Neural cell (in vitro differentiated cells): Measurements from ENCODE around the gene AGL. TPM values are rescaled to one million over a fixed set of nuclear protein-coding genes. Genes with fewer than 3 reads are reported as not detected.

Experiments
- H2AFZ ChIP-seq: fragments of 200-600, 300-800 bp; sonication (generic), shearing (Covaris generic); 2 replicates; pipeline ENCODE4 v1.6.0; 2014; ENCODE audit warnings: low read depth, mild to moderate bottlenecking, antibody characterized with exemption, low read length, moderate library complexity
- H3F3A ChIP-seq: fragments of 200-600 bp; shearing (Covaris generic); 2 replicates; pipeline ENCODE4 v1.6.1; 2016; ENCODE audit warnings: mild to moderate bottlenecking, moderate library complexity, mixed read lengths, antibody characterized with exemption, low read length; ENCODE audit not compliant: insufficient read depth, poor library complexity, severe bottlenecking
- H3K27ac ChIP-seq: fragments of 200-600, 300-800 bp; sonication (generic), shearing (Covaris generic); 2 replicates; pipeline ENCODE4 v1.5.1; 2014; ENCODE audit warnings: mild to moderate bottlenecking, low read length, moderate library complexity
- H3K27me3 ChIP-seq: fragments of 300-800, 200-600 bp; sonication (generic), shearing (Covaris generic); 2 replicates; pipeline ENCODE4 v1.6.0; 2014; ENCODE audit warnings: mild to moderate bottlenecking, low read depth, low read length, moderate library complexity; ENCODE audit not compliant: insufficient read depth
- H3K36me3 ChIP-seq: fragments of 300-800, 200-600 bp; sonication (generic), shearing (Covaris generic); 2 replicates; pipeline ENCODE4 v1.5.1; 2014; ENCODE audit warnings: mild to moderate bottlenecking, antibody characterized with exemption, low read length, moderate library complexity; ENCODE audit not compliant: insufficient read depth
- H3K4me2 ChIP-seq: fragments of 300-800, 200-600 bp; sonication (generic), shearing (Covaris generic); 2 replicates; pipeline ENCODE4 v1.6.0; 2014; ENCODE audit warnings: mild to moderate bottlenecking, low read length
- H3K4me3 ChIP-seq: fragments of 300-800, 200-600 bp; sonication (generic), shearing (Covaris generic); 2 replicates; pipeline ENCODE4 v1.5.1; 2014; ENCODE audit warnings: mild to moderate bottlenecking, low read length, moderate library complexity
- H3K79me2 ChIP-seq: fragments of 200-600 bp; shearing (Covaris generic); replicated peaks from 2 replicates; pipeline ENCODE4 v1.6.0; 2014; ENCODE audit warnings: mild to moderate bottlenecking, low read length, moderate library complexity; ENCODE audit not compliant: insufficient read depth
- H3K9ac ChIP-seq: fragments of 300-800, 200-600 bp; sonication (generic), shearing (Covaris generic); 2 replicates; pipeline ENCODE4 v1.6.1; 2016; ENCODE audit warnings: mild to moderate bottlenecking, low read length, mixed read lengths
- H3K9me2 ChIP-seq: fragments of 200-600 bp; shearing (Covaris generic); 2 replicates; pipeline ENCODE4 v1.6.1; 2016; ENCODE audit warnings: mild to moderate bottlenecking, low read length, mixed read lengths; ENCODE audit not compliant: insufficient read depth
- H3K9me3 ChIP-seq: fragments of 200-600, 300-800 bp; sonication (generic), shearing (Covaris generic); 2 replicates; pipeline ENCODE4 v1.6.1; 2016; ENCODE audit warnings: mild to moderate bottlenecking, mixed run types, low read length, moderate library complexity, mixed read lengths
- H4K20me1 ChIP-seq: fragments of 200-600 bp; shearing (Covaris generic); 2 replicates; pipeline ENCODE4 v1.6.1; 2016; ENCODE audit warnings: mild to moderate bottlenecking, mixed run types; ENCODE audit not compliant: insufficient read depth
- EP300 ChIP-seq: fragments of 450-650 bp; conservative IDR thresholded peaks from 2 replicates; pipeline ENCODE4 v1.6.1; 2014; ENCODE audit warnings: antibody characterized with exemption, mild to moderate bottlenecking, moderate library complexity; ENCODE audit not compliant: poor library complexity, severe bottlenecking
- EZH2 ChIP-seq: fragments of 200-600, 300-800 bp; shearing (Covaris generic), sonication (generic); IDR thresholded peaks from 2 replicates; pipeline ENCODE4 v1.6.1; 2014; ENCODE audit warnings: antibody characterized with exemption, low read length, borderline replicate concordance, mild to moderate bottlenecking; ENCODE audit not compliant: insufficient read depth, poor library complexity, severe bottlenecking
- MXI1 ChIP-seq: fragments of 450-650 bp; conservative IDR thresholded peaks from 2 replicates; pipeline ENCODE4 v1.6.1; 2014; ENCODE audit warnings: antibody characterized with exemption, mild to moderate bottlenecking; ENCODE audit not compliant: poor library complexity, severe bottlenecking
- POLR2AphosphoS5 ChIP-seq: IDR thresholded peaks from 2 replicates; pipeline ENCODE4 v1.6.1; 2012
- RAD21 ChIP-seq: fragments of 450-650 bp; conservative IDR thresholded peaks from 2 replicates; pipeline ENCODE4 v1.6.1; 2014; ENCODE audit warnings: antibody characterized with exemption, mild to moderate bottlenecking, moderate library complexity
- SMC3 ChIP-seq: fragments of 450-650 bp; conservative IDR thresholded peaks from 2 replicates; pipeline ENCODE4 v1.6.1; 2014; ENCODE audit warnings: antibody characterized with exemption, mild to moderate bottlenecking, moderate library complexity; ENCODE audit not compliant: poor library complexity
- TAF1 ChIP-seq: IDR thresholded peaks from 2 replicates; pipeline ENCODE4 v1.6.1; 2012; ENCODE audit warnings: low read depth
- polyA plus RNA-seq: library from polyadenylated mRNA; depleted of rRNA; stranded (reverse); fragments of >200 nt; gene quantifications from 2 replicates; pipeline ENCODE4 v1.2.3, GENCODE V29; 2014
- TF ChIP-seq, protein P1 (sequence below): IDR thresholded peaks from 2 replicates; pipeline ENCODE4 v1.6.1; 2012; ENCODE audit warnings: borderline replicate concordance
- TF ChIP-seq, protein P2 (sequence below): fragments of 450-650 bp; IDR thresholded peaks from 2 replicates; pipeline ENCODE4 v1.5.1; 2014; ENCODE audit warnings: antibody characterized with exemption, mild to moderate bottlenecking, moderate library complexity; ENCODE audit not compliant: poor library complexity, severe bottlenecking

AGL gene
- polyA plus RNA-seq, 1 donor from 2014 or later, result 17.7 TPM

DNA sequence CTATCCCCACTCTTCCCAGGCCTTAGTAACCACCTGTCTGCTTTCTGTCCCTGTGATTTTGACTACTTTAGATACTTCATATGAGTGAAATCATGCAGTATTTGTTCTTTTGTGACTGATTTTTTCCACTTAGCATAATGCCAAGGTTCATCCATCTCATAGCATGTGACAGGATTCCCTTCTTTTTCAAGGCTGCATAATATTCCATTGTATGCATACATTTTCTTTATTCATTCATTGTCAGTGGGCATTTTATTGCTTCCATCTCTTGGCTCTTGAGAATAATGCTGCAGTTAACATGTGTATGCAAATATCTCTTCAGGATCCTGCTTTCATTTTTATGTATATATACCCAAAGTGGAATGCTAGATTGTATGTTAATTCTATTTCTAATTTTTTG lies 56.4 kb downstream of the AGL start:
- H3K9me3 ChIP-seq, result no peaks in the 10 kb centered on the region
- TF ChIP-seq EP300, result no peak
- no peak for TF ChIP-seq SMC3
- TF ChIP-seq MXI1, result no peak
- no peak for TF ChIP-seq POLR2AphosphoS5
- TF ChIP-seq TAF1, result no peak
- TF ChIP-seq, protein P1, sequence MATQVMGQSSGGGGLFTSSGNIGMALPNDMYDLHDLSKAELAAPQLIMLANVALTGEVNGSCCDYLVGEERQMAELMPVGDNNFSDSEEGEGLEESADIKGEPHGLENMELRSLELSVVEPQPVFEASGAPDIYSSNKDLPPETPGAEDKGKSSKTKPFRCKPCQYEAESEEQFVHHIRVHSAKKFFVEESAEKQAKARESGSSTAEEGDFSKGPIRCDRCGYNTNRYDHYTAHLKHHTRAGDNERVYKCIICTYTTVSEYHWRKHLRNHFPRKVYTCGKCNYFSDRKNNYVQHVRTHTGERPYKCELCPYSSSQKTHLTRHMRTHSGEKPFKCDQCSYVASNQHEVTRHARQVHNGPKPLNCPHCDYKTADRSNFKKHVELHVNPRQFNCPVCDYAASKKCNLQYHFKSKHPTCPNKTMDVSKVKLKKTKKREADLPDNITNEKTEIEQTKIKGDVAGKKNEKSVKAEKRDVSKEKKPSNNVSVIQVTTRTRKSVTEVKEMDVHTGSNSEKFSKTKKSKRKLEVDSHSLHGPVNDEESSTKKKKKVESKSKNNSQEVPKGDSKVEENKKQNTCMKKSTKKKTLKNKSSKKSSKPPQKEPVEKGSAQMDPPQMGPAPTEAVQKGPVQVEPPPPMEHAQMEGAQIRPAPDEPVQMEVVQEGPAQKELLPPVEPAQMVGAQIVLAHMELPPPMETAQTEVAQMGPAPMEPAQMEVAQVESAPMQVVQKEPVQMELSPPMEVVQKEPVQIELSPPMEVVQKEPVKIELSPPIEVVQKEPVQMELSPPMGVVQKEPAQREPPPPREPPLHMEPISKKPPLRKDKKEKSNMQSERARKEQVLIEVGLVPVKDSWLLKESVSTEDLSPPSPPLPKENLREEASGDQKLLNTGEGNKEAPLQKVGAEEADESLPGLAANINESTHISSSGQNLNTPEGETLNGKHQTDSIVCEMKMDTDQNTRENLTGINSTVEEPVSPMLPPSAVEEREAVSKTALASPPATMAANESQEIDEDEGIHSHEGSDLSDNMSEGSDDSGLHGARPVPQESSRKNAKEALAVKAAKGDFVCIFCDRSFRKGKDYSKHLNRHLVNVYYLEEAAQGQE, result no peak
- no peak for TF ChIP-seq RAD21
- TF ChIP-seq, protein P2, sequence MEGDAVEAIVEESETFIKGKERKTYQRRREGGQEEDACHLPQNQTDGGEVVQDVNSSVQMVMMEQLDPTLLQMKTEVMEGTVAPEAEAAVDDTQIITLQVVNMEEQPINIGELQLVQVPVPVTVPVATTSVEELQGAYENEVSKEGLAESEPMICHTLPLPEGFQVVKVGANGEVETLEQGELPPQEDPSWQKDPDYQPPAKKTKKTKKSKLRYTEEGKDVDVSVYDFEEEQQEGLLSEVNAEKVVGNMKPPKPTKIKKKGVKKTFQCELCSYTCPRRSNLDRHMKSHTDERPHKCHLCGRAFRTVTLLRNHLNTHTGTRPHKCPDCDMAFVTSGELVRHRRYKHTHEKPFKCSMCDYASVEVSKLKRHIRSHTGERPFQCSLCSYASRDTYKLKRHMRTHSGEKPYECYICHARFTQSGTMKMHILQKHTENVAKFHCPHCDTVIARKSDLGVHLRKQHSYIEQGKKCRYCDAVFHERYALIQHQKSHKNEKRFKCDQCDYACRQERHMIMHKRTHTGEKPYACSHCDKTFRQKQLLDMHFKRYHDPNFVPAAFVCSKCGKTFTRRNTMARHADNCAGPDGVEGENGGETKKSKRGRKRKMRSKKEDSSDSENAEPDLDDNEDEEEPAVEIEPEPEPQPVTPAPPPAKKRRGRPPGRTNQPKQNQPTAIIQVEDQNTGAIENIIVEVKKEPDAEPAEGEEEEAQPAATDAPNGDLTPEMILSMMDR, result no peak
- no peak for TF ChIP-seq EZH2
- no peaks in the 10 kb centered on the region for H3K9me2 ChIP-seq
- no peak overlapping the region for H3K9ac ChIP-seq
- H2AFZ ChIP-seq, result no peak overlapping the region
- H3K79me2 ChIP-seq, result no peaks in the 10 kb centered on the region
- no peaks in the 10 kb centered on the region for H3K27me3 ChIP-seq
- H3K27ac ChIP-seq, result no peak overlapping the region
- H3K4me3 ChIP-seq, result no peak overlapping the region
- H3F3A ChIP-seq, result no peaks in the 10 kb centered on the region
- no peaks in the 10 kb centered on the region for H4K20me1 ChIP-seq
- H3K36me3 ChIP-seq, result peaks cover 6% of the 10 kb centered on the region
- no peak overlapping the region for H3K4me2 ChIP-seq

DNA sequence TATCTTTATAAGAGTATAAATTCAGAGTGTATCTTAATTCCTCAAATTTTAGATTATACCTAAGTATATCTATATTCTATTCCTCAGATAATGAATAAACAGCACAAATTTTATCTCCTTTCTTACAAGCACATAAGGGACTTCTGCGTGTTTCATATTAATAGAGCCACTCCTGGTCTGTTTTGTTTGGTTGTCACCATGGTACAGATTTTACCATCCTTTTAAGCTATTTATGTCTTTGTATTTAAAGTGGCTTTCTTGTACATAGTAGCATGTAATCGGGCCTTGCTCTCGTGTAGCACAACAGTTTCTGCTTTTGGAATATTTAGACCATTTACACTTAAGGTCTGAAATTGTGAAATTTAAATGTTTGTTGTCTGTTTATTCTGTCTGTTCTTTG lies 67.1 kb downstream of the AGL start:
- Histone ChIP-seq H3K27me3 (no peaks in the 10 kb centered on the region), H3F3A (no peaks in the 10 kb centered on the region), H3K9me3 (no peaks in the 10 kb centered on the region), H3K4me2 (no peak overlapping the region), H3K4me3 (no peak overlapping the region), H4K20me1 (no peaks in the 10 kb centered on the region), H3K79me2 (no peaks in the 10 kb centered on the region), H3K9ac (no peak overlapping the region), H3K27ac (no peak overlapping the region), H3K36me3 (peaks cover 5% of the 10 kb centered on the region), H2AFZ (no peak overlapping the region), H3K9me2 (no peaks in the 10 kb centered on the region)
- TF ChIP-seq MXI1 (no peak), POLR2AphosphoS5 (no peak), EZH2 (no peak), TAF1 (no peak)
- TF ChIP-seq, protein P1, result no peak
